Measurements from ENCODE around the gene ENTR1.
"Not testable (repeated sequence)": the region's sequence is repeated elsewhere in the genome, so short reads cannot be mapped to it uniquely, and the experiment has no call there.

GRCh38 chr9:136405904-136406303, 4.5 kb downstream of the ENTR1 start:
- not testable (repeated sequence) for TF ChIP-seq OSR2, CTCF (tag by site-specific recombination; IDR thresholded peaks at IDR 0.05)
- TF ChIP-seq, protein P1, sequence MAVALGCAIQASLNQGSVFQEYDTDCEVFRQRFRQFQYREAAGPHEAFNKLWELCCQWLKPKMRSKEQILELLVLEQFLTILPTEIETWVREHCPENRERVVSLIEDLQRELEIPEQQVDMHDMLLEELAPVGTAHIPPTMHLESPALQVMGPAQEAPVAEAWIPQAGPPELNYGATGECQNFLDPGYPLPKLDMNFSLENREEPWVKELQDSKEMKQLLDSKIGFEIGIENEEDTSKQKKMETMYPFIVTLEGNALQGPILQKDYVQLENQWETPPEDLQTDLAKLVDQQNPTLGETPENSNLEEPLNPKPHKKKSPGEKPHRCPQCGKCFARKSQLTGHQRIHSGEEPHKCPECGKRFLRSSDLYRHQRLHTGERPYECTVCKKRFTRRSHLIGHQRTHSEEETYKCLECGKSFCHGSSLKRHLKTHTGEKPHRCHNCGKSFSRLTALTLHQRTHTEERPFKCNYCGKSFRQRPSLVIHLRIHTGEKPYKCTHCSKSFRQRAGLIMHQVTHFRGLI (tag by site-specific recombination; IDR thresholded peaks at IDR 0.05), result not testable (repeated sequence)
- TF ChIP-seq, protein P2, sequence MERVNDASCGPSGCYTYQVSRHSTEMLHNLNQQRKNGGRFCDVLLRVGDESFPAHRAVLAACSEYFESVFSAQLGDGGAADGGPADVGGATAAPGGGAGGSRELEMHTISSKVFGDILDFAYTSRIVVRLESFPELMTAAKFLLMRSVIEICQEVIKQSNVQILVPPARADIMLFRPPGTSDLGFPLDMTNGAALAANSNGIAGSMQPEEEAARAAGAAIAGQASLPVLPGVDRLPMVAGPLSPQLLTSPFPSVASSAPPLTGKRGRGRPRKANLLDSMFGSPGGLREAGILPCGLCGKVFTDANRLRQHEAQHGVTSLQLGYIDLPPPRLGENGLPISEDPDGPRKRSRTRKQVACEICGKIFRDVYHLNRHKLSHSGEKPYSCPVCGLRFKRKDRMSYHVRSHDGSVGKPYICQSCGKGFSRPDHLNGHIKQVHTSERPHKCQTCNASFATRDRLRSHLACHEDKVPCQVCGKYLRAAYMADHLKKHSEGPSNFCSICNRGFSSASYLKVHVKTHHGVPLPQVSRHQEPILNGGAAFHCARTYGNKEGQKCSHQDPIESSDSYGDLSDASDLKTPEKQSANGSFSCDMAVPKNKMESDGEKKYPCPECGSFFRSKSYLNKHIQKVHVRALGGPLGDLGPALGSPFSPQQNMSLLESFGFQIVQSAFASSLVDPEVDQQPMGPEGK (tag by site-specific recombination; IDR thresholded peaks at IDR 0.05), result not testable (repeated sequence)

All from HEK293 (cell line).